Loucy (cell line): Measurements from ENCODE around the gene RAD51B.

Source experiments
- EZH2phosphoT487 ChIP-seq: fragments of 200-600 bp; IDR thresholded peaks from 2 replicates; pipeline ENCODE4 v1.6.1; 2018; ENCODE audit warnings: antibody characterized with exemption, mild to moderate bottlenecking, moderate library complexity, borderline replicate concordance
- TF ChIP-seq, protein P1 (sequence below): fragments of 200-600 bp; sonication (generic); conservative IDR thresholded peaks from 2 replicates; pipeline ENCODE4 v1.5.1; 2014; ENCODE audit warnings: mild to moderate bottlenecking, antibody characterized with exemption, low read length

- TF ChIP-seq, protein P1, sequence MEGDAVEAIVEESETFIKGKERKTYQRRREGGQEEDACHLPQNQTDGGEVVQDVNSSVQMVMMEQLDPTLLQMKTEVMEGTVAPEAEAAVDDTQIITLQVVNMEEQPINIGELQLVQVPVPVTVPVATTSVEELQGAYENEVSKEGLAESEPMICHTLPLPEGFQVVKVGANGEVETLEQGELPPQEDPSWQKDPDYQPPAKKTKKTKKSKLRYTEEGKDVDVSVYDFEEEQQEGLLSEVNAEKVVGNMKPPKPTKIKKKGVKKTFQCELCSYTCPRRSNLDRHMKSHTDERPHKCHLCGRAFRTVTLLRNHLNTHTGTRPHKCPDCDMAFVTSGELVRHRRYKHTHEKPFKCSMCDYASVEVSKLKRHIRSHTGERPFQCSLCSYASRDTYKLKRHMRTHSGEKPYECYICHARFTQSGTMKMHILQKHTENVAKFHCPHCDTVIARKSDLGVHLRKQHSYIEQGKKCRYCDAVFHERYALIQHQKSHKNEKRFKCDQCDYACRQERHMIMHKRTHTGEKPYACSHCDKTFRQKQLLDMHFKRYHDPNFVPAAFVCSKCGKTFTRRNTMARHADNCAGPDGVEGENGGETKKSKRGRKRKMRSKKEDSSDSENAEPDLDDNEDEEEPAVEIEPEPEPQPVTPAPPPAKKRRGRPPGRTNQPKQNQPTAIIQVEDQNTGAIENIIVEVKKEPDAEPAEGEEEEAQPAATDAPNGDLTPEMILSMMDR: no peak
- no peak for TF ChIP-seq EZH2phosphoT487
These were observed 913.7 kb downstream of the RAD51B start for GRCh38 chr14:68733086-68733914.
